Measurements from ENCODE around the gene IGSF9. TPM values are rescaled to one million over a fixed set of nuclear protein-coding genes. Genes with fewer than 3 reads are reported as not detected.

IGSF9 gene
- total RNA-seq, 2 donors from 2014 or later = 0.12 TPM

DNA sequence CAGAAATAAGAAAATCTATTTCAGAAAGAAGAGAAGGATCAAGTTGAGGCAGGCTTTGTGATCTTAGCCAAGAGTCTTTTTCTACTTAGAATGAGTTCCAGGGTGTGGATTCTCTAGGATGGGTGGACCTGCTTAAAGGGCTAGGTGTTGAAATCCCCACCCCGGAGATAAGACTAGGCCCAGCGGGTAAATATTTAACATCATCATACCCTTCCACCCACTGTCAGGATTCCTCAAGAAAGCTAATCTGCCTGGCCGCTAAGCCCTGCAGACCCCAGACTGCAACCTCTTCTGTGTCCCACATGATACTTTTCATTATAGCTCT is 5.8 kb downstream of the IGSF9 start:
- DNase-seq (no peak), ATAC-seq (replicated peaks in 1 of 2) (no peak)
- Mint-ChIP-seq H3K4me1 (ENCODE audit: low read depth) (peaks cover 6% of the 10 kb centered on the region), H3K27me3 (ENCODE audit: low read depth) (peaks cover 36% of the 10 kb centered on the region), H3K36me3 (ENCODE audit: insufficient read depth in 2 of 2) (no peaks in the 10 kb centered on the region), H3K4me3 (no peak overlapping the region), H3K9me3 (no peaks in the 10 kb centered on the region), H3K27ac (no peak overlapping the region)

DNA sequence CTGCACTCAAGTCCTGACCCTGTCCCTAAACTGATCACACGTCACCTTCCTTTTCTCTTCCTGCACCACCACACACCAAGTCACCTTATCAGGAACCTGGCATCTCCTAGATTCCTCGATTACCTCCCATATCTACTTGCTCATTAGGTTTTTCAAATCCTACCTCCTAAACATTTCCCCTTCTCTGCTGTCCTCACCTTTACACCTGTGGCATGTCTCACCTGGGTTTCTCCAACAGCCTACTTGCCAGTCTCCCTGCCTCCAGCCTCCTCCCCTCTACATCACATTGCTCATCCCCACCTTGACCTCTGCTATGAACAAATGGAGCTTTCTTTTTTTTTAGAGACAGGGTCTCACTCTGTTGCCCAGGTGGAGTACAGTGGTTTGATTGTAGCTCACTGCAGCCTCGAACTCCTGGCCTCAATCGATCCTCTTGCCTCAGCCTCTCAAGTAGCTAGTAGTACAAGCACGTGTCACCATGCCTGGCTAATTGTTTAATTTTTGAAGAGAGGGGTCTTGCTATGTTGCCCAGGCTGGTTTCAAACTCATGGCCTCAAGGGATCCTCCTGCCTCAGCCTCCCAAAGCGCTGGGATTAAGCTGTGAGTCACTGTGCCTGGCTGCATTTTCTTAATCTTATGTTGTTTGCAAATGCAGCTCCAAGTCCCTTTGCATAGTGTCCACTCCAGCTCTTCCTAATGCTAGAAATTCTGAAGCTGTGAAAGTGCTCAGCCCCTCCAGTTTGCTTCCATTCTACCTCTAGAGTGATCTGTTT is 6.3 kb downstream of the IGSF9 start:
- H3K4me1 Mint-ChIP-seq (ENCODE audit: low read depth) = peaks cover 6% of the 10 kb centered on the region
- no peaks in the 10 kb centered on the region for H3K9me3 Mint-ChIP-seq
- no peak overlapping the region for H3K27ac Mint-ChIP-seq
- ATAC-seq (replicated peaks in 1 of 2) (no peak), DNase-seq (no peak)
- H3K27me3 Mint-ChIP-seq (ENCODE audit: low read depth) = peaks cover 30% of the 10 kb centered on the region
- H3K4me3 Mint-ChIP-seq = no peak overlapping the region
- H3K36me3 Mint-ChIP-seq (ENCODE audit: insufficient read depth in 2 of 2) = no peaks in the 10 kb centered on the region

DNA sequence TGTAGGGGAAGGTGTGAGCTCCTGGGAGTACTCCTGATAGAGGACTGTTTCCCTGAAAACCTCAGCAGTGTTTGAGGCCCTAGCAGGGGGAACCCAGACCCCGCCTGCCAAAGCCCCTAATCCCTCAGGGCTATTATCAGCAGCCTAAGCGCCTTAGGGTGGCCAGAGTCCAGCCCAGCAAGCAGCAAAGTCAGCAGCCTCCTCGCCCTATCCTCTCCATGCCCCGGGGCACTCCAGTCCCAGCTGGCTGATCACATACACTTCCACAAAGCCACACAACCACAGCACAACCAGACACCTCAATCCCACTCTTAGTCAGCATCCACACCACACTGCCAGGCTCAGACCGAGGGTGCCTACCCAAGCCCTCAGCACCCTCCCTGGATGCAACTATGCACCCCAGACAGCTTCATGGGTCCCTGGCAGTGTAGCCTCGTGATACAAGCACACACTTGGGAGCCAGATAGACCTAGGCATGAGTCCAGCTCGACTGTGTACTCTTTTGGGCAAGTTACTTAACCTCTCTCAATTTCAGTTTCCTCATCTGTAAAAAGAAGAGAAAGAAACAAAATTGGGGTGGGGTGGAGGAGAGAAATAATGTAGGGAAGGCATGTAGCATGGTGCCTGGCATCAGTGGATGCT is 7.1 kb downstream of the IGSF9 start:
- peaks cover 6% of the 10 kb centered on the region for H3K4me1 Mint-ChIP-seq (ENCODE audit: low read depth)
- DNase-seq (peak in 1 of 2 donors; percentile 31), ATAC-seq (replicated peaks in 1 of 2) (peak; percentile 55 to 69)
- H3K4me3 Mint-ChIP-seq = no peak overlapping the region
- H3K36me3 Mint-ChIP-seq (ENCODE audit: insufficient read depth in 2 of 2) = no peaks in the 10 kb centered on the region
- H3K27me3 Mint-ChIP-seq (ENCODE audit: low read depth) = peaks cover 29% of the 10 kb centered on the region
- H3K9me3 Mint-ChIP-seq = no peaks in the 10 kb centered on the region
- no peak overlapping the region for H3K27ac Mint-ChIP-seq

DNA sequence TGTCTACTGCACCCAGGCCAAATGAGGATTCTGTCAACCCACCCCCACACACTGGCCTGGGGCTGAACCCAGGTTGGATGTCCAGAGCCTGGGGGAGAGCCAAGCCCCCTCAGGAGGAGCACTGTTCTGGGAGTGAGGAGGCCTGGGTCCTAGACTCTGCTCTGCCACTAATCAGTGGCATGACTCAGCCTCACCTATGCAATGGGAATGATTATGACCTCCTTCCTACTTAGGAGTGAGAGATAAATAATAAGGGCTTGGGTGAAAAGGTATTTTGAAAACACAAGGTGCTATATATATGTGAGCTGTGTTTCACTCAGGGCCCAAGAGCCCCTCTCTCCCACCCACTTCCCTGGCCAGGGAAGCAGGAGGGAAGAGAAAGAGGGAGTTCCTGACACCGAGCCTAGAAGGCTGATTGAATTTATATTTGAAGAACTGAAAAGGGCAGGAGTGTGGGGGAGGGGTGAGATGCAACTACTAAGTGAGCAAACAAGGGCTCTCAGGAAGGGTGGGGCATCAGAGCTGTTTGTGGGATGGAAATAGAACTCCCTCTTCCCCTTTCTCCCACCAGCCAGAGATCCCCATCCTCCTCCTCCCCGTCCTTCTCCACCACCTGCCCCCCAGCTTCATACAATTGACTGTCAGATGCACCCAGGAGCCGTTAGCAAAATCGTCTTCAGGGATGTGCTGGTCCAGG is 8.2 kb downstream of the IGSF9 start:
- no peak for ATAC-seq (replicated peaks in 1 of 2)
- Mint-ChIP-seq H3K9me3 (no peaks in the 10 kb centered on the region), H3K4me3 (no peak overlapping the region), H3K27ac (no peak overlapping the region), H3K4me1 (ENCODE audit: low read depth) (peaks cover 14% of the 10 kb centered on the region), H3K27me3 (ENCODE audit: low read depth) (peaks cover 21% of the 10 kb centered on the region), H3K36me3 (ENCODE audit: insufficient read depth in 2 of 2) (no peaks in the 10 kb centered on the region)
- DNase-seq = no peak

DNA sequence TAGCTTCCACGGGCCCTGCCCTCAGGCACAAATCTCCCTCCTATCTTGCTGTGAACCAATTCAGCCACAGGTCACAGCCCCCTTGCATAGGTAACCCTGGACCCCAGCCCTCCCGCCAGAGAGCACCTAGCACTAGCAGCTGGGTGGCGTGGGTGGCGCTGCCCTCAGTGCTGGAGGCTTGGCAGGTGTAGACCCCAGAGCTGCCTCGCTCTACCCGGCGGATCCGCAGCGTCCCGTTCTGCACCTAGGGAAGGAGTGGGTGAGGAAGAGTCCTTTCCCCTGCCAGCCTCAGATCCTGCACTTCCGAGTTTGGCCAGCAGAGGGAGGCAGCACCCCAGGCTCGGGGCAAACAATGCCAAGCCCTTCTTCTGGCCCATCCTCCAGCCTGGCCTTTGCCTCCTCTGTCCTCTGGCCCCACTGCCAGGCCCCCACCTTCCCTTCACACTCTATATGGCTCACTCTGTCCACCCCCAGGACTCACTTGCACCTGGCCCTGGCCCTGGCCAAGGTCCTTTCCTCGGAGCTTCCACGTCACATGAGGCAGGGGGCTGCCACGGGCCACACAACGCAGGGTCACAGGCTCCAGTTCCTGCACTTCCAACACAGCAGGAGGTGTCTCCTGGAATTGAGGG is 9.0 kb downstream of the IGSF9 start:
- DNase-seq (peak; percentile 81 to 89), ATAC-seq (replicated peaks in 1 of 2) (peak; percentile 75 to 76)
- Mint-ChIP-seq H3K4me1 (ENCODE audit: low read depth) (peaks cover 14% of the 10 kb centered on the region), H3K27ac (no peak overlapping the region), H3K4me3 (no peak overlapping the region), H3K36me3 (ENCODE audit: insufficient read depth in 2 of 2) (no peaks in the 10 kb centered on the region), H3K27me3 (ENCODE audit: low read depth) (peaks cover 17% of the 10 kb centered on the region), H3K9me3 (no peaks in the 10 kb centered on the region)

DNA sequence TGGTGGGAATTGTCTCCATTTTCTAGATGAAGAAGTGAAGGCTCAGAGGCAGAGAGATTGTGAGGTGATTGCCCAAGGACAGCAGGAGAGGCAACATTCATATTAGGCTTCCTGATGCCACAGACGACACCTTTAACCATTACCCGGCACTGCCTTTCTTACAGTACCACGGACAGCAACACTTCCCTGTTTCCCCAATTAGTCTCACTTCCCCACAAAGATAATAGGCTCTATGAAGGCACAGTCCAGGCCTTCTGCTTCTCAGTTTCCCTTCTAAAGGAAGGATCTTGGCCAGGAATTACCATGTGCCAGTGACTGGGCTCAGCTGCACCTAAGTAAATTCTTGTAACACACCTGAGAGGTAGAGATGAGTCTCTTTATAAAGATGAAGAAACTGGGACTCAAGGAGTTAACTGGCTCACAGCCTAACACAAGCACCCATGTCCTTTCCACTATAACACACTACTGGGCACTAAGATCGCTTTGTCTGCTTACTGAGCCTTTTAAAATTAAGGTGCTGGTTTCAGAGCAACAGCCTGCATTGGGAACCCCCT is 9.6 kb downstream of the IGSF9 start:
- DNase-seq (no peak), ATAC-seq (replicated peaks in 1 of 2) (no peak)
- H3K4me1 Mint-ChIP-seq (ENCODE audit: low read depth) = peaks cover 14% of the 10 kb centered on the region
- no peaks in the 10 kb centered on the region for H3K9me3 Mint-ChIP-seq
- peaks cover 17% of the 10 kb centered on the region for H3K27me3 Mint-ChIP-seq (ENCODE audit: low read depth)
- H3K36me3 Mint-ChIP-seq (ENCODE audit: insufficient read depth in 2 of 2) = no peaks in the 10 kb centered on the region
- H3K27ac Mint-ChIP-seq = no peak overlapping the region
- H3K4me3 Mint-ChIP-seq = no peak overlapping the region

DNA sequence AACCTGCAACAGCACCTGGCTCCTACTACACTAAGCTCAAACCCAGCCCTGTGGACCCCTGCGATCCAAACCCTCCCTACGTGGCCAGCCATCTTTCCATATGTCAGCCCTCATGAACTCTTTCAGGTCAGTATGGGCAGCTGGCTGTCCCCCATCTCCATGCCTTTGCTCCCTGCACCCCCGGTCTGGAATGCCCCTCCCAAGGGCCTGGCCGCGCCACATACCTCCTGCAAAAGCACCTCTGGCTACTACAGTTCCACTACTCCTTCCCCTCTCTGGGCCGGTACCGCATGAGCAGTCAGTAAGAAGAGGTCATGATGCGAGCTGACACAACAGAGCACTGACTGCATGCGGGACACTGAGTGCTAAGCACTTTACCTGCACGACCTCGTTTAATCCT is 10.1 kb downstream of the IGSF9 start:
- H3K4me1 Mint-ChIP-seq (ENCODE audit: low read depth) = peaks cover 14% of the 10 kb centered on the region
- DNase-seq = no peak
- no peaks in the 10 kb centered on the region for H3K36me3 Mint-ChIP-seq (ENCODE audit: insufficient read depth in 2 of 2)
- no peaks in the 10 kb centered on the region for H3K9me3 Mint-ChIP-seq
- H3K27me3 Mint-ChIP-seq (ENCODE audit: low read depth) = peaks cover 17% of the 10 kb centered on the region
- ATAC-seq (replicated peaks in 1 of 2) = no peak
- H3K4me3 Mint-ChIP-seq = no peak overlapping the region
- no peak overlapping the region for H3K27ac Mint-ChIP-seq

DNA sequence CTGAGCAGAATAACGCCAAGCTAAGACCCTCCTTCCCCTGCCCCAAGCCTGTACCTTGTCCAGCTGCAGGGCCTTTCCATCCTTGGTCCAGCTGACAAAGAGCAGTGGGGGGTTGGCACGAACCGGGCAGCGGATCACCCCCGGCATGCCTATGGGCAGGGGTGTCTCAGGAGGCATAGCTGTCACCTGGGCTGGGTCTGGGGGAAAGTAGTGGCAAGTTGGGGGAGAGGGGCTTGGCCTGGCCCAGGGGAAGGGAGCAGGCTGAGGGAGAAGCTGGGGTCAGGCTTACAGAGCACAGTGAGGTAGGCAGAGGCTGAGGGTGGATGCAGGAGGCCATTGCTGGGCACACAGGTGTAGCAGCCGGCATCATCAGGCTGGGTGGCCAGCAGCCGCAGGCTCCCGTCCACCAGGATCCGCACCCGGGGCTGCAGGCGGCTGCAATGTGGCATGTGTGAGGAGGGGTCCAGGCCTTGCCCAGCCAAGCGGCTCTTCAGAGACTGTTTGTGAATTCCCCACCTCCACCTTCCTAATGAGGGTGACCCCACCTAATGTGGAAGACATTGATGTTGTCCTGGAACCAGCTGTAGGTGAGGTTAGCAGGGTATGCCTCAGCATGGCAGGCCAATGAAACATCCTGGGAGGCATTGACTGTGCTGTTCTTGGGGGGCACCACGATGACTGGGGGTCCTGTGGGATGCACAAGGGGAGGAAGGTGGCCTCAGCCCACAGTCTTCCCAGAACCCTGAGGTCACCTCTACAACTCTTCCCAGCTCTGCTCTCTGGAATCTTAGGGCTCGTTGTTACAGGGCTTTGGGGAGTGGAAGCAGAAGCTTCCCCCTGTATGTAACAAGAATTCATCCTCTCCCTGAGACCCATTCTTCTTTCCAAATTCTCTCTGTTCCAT is 11.0 kb downstream of the IGSF9 start:
- Mint-ChIP-seq H3K4me1 (ENCODE audit: low read depth) (peaks cover 14% of the 10 kb centered on the region), H3K27me3 (ENCODE audit: low read depth) (peaks cover 17% of the 10 kb centered on the region), H3K36me3 (ENCODE audit: insufficient read depth in 2 of 2) (no peaks in the 10 kb centered on the region), H3K9me3 (no peaks in the 10 kb centered on the region), H3K4me3 (no peak overlapping the region), H3K27ac (no peak overlapping the region)
- DNase-seq (no peak), ATAC-seq (replicated peaks in 1 of 2) (no peak)

DNA sequence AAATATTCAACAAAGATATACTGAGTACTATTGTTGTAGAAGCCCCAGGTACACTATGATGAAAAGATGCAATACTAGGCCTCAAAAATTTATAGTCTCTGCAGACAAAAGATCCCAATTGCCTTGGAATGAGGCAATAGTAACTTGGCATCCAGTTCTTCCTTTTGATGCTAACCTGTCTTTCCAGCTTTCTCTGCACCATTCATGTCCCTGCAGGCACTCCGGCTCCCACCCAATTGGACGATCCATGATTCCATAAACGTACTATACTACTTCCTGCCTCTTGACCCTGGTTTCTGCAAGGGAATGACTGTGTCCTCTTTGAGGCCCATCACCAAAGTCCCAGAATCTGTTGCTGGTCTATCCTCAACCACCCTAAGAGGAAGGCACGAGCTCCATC is 12.1 kb downstream of the IGSF9 start:
- no peak overlapping the region for H3K4me3 Mint-ChIP-seq
- H3K36me3 Mint-ChIP-seq (ENCODE audit: insufficient read depth in 2 of 2) = no peaks in the 10 kb centered on the region
- H3K9me3 Mint-ChIP-seq = no peaks in the 10 kb centered on the region
- H3K27me3 Mint-ChIP-seq (ENCODE audit: low read depth) = peaks cover 17% of the 10 kb centered on the region
- no peak overlapping the region for H3K27ac Mint-ChIP-seq
- no peak for ATAC-seq (replicated peaks in 1 of 2)
- H3K4me1 Mint-ChIP-seq (ENCODE audit: low read depth) = peaks cover 11% of the 10 kb centered on the region
- DNase-seq = no peak

DNA sequence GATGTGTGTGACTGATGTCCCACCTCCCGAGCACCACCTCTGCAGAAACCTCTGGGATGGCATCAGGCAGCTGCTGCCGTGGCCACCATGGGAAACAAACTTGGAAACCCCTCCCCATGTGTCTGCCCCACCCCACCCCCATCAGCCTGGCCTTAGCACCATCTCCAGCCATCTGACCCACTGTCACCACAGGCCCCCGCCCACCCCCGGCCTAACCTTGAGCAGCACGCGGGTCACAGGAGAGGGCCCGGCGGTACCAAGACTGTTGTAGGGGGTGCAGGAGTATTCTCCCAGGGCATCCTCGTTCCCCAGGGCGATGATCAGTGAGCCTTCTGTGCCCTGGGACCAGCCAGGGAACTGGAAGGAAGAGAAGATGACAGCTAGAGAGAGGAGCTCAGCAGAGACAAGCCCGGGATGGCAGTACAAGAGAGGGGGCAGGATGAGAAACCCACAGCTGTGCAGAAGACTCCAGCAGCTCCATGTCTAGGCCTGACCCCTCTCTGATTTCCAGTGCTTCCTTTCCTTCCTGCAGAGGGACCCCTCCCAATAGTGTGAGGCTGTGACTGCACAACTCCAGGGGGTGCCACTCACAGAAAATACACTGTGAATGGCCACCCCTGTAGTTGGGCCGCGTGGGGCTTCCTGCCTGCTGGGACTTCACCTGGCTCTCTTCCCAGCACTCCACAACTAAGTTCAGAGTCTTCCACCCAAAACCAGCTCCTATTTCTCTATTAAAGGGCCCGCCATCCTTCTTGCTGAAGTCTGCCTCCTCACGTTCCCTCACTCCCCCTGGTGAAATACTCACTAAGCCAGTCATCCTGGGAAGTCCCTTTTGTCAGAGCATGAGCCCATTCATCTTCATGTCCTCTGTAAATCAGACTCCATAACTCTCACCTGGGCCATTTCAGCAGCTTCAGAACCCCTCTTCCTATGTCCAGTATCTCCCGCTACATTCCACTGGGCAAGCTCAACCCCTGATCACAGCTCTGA is 12.8 kb downstream of the IGSF9 start:
- H3K36me3 Mint-ChIP-seq (ENCODE audit: insufficient read depth in 2 of 2) = no peaks in the 10 kb centered on the region
- peaks cover 17% of the 10 kb centered on the region for H3K27me3 Mint-ChIP-seq (ENCODE audit: low read depth)
- H3K9me3 Mint-ChIP-seq = no peaks in the 10 kb centered on the region
- ATAC-seq (replicated peaks in 1 of 2) = peak in 1 of 2 donors; percentile 43
- H3K4me1 Mint-ChIP-seq (ENCODE audit: low read depth) = peaks cover 8% of the 10 kb centered on the region
- H3K4me3 Mint-ChIP-seq = no peak overlapping the region
- no peak overlapping the region for H3K27ac Mint-ChIP-seq
- no peak for DNase-seq

DNA sequence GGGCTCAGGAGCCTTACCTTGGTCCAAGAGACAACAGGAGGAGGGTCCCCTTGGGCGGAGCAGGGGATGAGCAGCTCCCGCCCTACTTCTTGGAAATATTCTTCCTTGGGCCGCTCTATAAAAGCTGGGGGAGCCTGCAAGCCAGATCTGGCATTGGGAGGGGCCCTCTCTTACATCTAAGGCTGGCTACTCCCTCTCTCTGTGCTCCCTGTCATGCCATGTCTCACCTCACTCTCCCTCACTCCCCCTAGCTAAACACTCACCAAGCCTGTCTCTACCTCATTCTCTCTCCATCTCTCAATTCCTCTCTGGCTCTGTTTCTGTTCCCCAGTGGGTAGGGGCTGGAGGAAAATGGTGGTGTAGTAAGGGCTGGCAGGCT is 13.6 kb downstream of the IGSF9 start:
- Mint-ChIP-seq H3K36me3 (ENCODE audit: insufficient read depth in 2 of 2) (no peaks in the 10 kb centered on the region), H3K27me3 (ENCODE audit: low read depth) (peaks cover 17% of the 10 kb centered on the region), H3K4me3 (no peak overlapping the region), H3K27ac (no peak overlapping the region), H3K9me3 (no peaks in the 10 kb centered on the region), H3K4me1 (ENCODE audit: low read depth) (peaks cover 8% of the 10 kb centered on the region)
- ATAC-seq (replicated peaks in 1 of 2) (no peak), DNase-seq (no peak)

All from activated T-cell treated with anti-CD3 and anti-CD28 coated beads, Interleukin-2, amount 50 U/mL, for 72 hours (primary cell).